Natural killer cell (primary cell): ENCODE data around the gene SGCD. TPM values are rescaled to one million over a fixed set of nuclear protein-coding genes. Genes with fewer than 3 reads are reported as not detected.

Experiments used
- ATAC-seq, 3 donors: fragments of 150-1000 bp in 2 of 3; fragments of 200-7000 bp in 1 of 3; cut with Tn5 transposase; 1 replicate in 1 of 3; 2 replicates in 2 of 3; pipeline ENCODE4 v1.10.0; 2021; ENCODE audit warnings: mild to moderate bottlenecking in 2 of 3, moderate library complexity in 2 of 3
- DNase-seq, 2 donors: peaks; one replicate each; pipeline versions ENCODE4 v3.0.0 to v3.0.0-alpha.2; 2013 to 2021; ENCODE audit warnings: mixed read lengths in 1 of 2
- H3K27ac ChIP-seq: one replicate; pipeline ENCODE4 v1.5.1; 2013; ENCODE audit warnings: mild to moderate bottlenecking, low read length
- H3K27me3 ChIP-seq: one replicate; pipeline ENCODE4 v1.6.1; 2013; ENCODE audit warnings: low read length; ENCODE audit not compliant: control insufficient read depth, insufficient read depth
- H3K36me3 ChIP-seq: one replicate; pipeline ENCODE4 v1.6.1; 2013; ENCODE audit warnings: low read length; ENCODE audit not compliant: control insufficient read depth, insufficient read depth
- H3K4me1 ChIP-seq: one replicate; pipeline ENCODE4 v1.6.1; 2013; ENCODE audit warnings: low read length; ENCODE audit not compliant: control insufficient read depth, insufficient read depth
- H3K4me3 ChIP-seq: one replicate; pipeline ENCODE4 v1.5.1; 2013; ENCODE audit warnings: low read length
- H3K9me3 ChIP-seq: one replicate; pipeline ENCODE4 v1.6.1; 2013; ENCODE audit warnings: low read length; ENCODE audit not compliant: control insufficient read depth, insufficient read depth
- H3K27ac Mint-ChIP-seq, 2 donors: one replicate each; pipeline ENCODE4 v1.8.0; 2022; ENCODE audit warnings: mild to moderate bottlenecking in 2 of 2, mixed read lengths in 2 of 2, moderate library complexity in 1 of 2
- H3K27me3 Mint-ChIP-seq, 2 donors: one replicate each; pipeline ENCODE4 v1.8.0; 2022; ENCODE audit warnings: low read depth in 2 of 2, mixed read lengths in 2 of 2
- H3K36me3 Mint-ChIP-seq: one replicate; pipeline ENCODE4 v1.8.0; 2022; ENCODE audit warnings: mixed read lengths
- H3K4me1 Mint-ChIP-seq, 2 donors: one replicate each; pipeline ENCODE4 v1.8.0; 2022; ENCODE audit warnings: mixed read lengths in 2 of 2
- H3K4me3 Mint-ChIP-seq: one replicate; pipeline ENCODE4 v1.8.0; 2022; ENCODE audit warnings: mild to moderate bottlenecking, moderate library complexity, mixed read lengths
- H3K9me3 Mint-ChIP-seq, 2 donors: one replicate each; pipeline ENCODE4 v1.8.0; 2022; ENCODE audit warnings: mixed read lengths in 2 of 2
- CTCF ChIP-seq: fragments of 200-600 bp; IDR thresholded peaks from one replicate; pipeline ENCODE4 v1.8.0; 2022; ENCODE audit warnings: antibody characterized with exemption
- WGBS: methylation state at CpG from one replicate; pipeline ENCODE4 v1.1.7; 2013; ENCODE audit warnings: missing lambda C conversion rate; ENCODE audit not compliant: insufficient coverage; 5-methylcytosine and 5-hydroxymethylcytosine counted together
- intact Hi-C: fragments of 100-400 bp; cut with micrococcal nuclease; formaldehyde crosslinking; loops from one replicate; pipeline ENCODE4 v1.14.2; 2022
- total RNA-seq, 4 donors: library from RNA; stranded (reverse); fragments of 120-200 nt in 1 of 4; gene quantifications; one replicate each; pipeline versions ENCODE4 v1.2.3 to v1.2.4, GENCODE V29; 2013 to 2022

SGCD gene
- total RNA-seq, 3 donors from 2014 or later (not counting 1 experiment from before 2014, with no cell fraction given): 0.32 to 2.0 (median 1.4) TPM

DNA sequence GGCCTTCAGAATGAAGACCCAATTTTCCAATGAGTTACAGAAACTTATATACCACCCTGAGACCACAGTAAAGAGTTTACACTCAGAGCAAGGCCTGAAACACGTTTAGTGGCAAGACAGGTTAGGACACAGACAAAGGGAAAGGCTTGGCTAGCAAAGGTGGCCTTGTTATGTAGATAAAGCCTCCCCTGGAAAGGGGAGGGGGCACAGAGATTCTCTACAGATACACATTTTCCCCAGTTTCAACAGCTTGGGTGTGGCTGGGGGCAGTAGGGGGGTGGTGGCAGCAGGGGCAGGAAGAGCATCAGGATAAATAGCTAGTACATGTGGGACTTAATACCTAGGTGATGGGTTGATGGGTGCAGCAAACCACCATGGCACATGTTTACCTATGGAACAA lies 471.2 kb downstream of the SGCD start:
- 50% methylated on average over 1 of the region's 1 CpG for WGBS
- Histone ChIP-seq H3K27me3 (no peaks in the 10 kb centered on the region), H3K36me3 (no peaks in the 10 kb centered on the region), H3K4me3 (no peak overlapping the region), H3K27ac (no peak overlapping the region), H3K9me3 (no peaks in the 10 kb centered on the region), H3K4me1 (no peaks in the 10 kb centered on the region)
- Mint-ChIP-seq H3K4me3 (no peak overlapping the region), H3K27me3 (peaks cover 16 to 59% of the 10 kb centered on the region in 2 donors), H3K4me1 (peaks cover 5% of the 10 kb centered on the region in 2 donors), H3K36me3 (no peaks in the 10 kb centered on the region), H3K27ac (no peak overlapping the region), H3K9me3 (no peaks in the 10 kb centered on the region)
- ATAC-seq (no peak), DNase-seq (no peak)
- intact Hi-C loops: no loop called here
- no peak for TF ChIP-seq CTCF

DNA sequence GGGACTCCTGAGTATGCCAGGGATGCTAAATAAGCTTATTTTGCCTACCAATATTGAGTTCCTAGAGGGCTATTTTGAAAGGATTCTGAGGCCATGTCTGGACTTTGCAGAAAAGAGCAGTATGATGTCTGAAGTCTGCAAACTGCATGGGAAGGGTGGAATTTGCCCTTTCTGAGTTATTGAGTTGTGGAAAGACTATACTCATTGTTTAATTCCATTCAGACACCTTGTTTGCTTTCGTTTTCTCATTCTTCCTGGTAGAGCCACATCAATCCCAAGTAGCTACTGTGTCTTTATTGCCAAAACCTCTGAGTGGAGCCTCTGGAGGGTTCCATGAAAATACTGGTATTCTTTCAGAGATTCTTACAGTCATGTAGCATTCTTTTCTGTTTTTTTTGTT lies 472.2 kb downstream of the SGCD start:
- WGBS: 70% methylated on average over 1 of the region's 1 CpG
- no peak overlapping the region for H3K27ac Mint-ChIP-seq
- intact Hi-C loops: no loop called here
- Histone ChIP-seq H3K4me1 (no peaks in the 10 kb centered on the region), H3K4me3 (no peak overlapping the region), H3K27me3 (no peaks in the 10 kb centered on the region), H3K27ac (no peak overlapping the region), H3K9me3 (no peaks in the 10 kb centered on the region), H3K36me3 (no peaks in the 10 kb centered on the region)
- no peak for ATAC-seq
- H3K27me3 Mint-ChIP-seq: peaks cover 18 to 69% of the 10 kb centered on the region in 2 donors
- no peak for DNase-seq
- no peaks in the 10 kb centered on the region for H3K9me3 Mint-ChIP-seq
- TF ChIP-seq CTCF: no peak
- peaks cover 5% of the 10 kb centered on the region in 2 donors for H3K4me1 Mint-ChIP-seq
- no peaks in the 10 kb centered on the region for H3K36me3 Mint-ChIP-seq
- no peak overlapping the region for H3K4me3 Mint-ChIP-seq

- Histone ChIP-seq H3K4me3 (no peak overlapping the region), H3K4me1 (no peaks in the 10 kb centered on the region), H3K27ac (no peak overlapping the region), H3K36me3 (no peaks in the 10 kb centered on the region), H3K9me3 (no peaks in the 10 kb centered on the region), H3K27me3 (no peaks in the 10 kb centered on the region)
- H3K9me3 Mint-ChIP-seq: no peaks in the 10 kb centered on the region
- no peak for TF ChIP-seq CTCF
- ATAC-seq (no peak), DNase-seq (no peak)
- no peak overlapping the region for H3K4me3 Mint-ChIP-seq
- H3K27ac Mint-ChIP-seq: no peak overlapping the region
- H3K36me3 Mint-ChIP-seq: no peaks in the 10 kb centered on the region
- 46% methylated on average over 3 of the region's 3 CpGs for WGBS
- peaks cover 5% of the 10 kb centered on the region in 2 donors for H3K4me1 Mint-ChIP-seq
- intact Hi-C loops: no loop called here
- peaks cover 16 to 69% of the 10 kb centered on the region in 2 donors for H3K27me3 Mint-ChIP-seq
These were observed 474.0 kb downstream of the SGCD start for GRCh38 chr5:156800929-156801328.

- WGBS: 76% methylated on average over 3 of the region's 5 CpGs
- no peak for TF ChIP-seq CTCF
- peaks cover 14 to 65% of the 10 kb centered on the region in 2 donors for H3K27me3 Mint-ChIP-seq
- DNase-seq (no peak), ATAC-seq (no peak)
- H3K9me3 Mint-ChIP-seq: no peaks in the 10 kb centered on the region
- no peak overlapping the region for H3K4me3 Mint-ChIP-seq
- peaks cover 5% of the 10 kb centered on the region in 2 donors for H3K4me1 Mint-ChIP-seq
- intact Hi-C loops: no loop called here
- H3K4me3 ChIP-seq: no peak overlapping the region
- no peaks in the 10 kb centered on the region for H3K27me3 ChIP-seq
- no peaks in the 10 kb centered on the region for H3K36me3 Mint-ChIP-seq
- H3K27ac ChIP-seq: no peak overlapping the region
- H3K9me3 ChIP-seq: no peaks in the 10 kb centered on the region
- H3K27ac Mint-ChIP-seq: no peak overlapping the region
- H3K36me3 ChIP-seq: no peaks in the 10 kb centered on the region
- H3K4me1 ChIP-seq: no peaks in the 10 kb centered on the region
These were observed 475.5 kb downstream of the SGCD start for GRCh38 chr5:156802501-156802900.
